DMS 273 (cell line): ENCODE measurements around the gene VWDE.
A peak's percentile ranks its signal among the peaks of the same experiment; 100 is the strongest.

Experiments
- DNase-seq: peaks from one replicate; lab custom pipeline; 2025; ENCODE audit not compliant: unreplicated experiment; lab: John Stamatoyannopoulos, UW

VWDE gene

GRCh38 chr7:12291870-12292269 lies 111.8 kb downstream of the VWDE start:
- DNase-seq = peak; percentile 50

- no peak for DNase-seq
Measured at GRCh38 chr7:12290761-12291160, 112.9 kb downstream of the VWDE start.

- DNase-seq = no peak
Measured at GRCh38 chr7:12289996-12290395, 113.7 kb downstream of the VWDE start.

GRCh38 chr7:12287901-12288300 lies 115.8 kb downstream of the VWDE start:
- no peak for DNase-seq

GRCh38 chr7:12281038-12281437 lies 122.6 kb downstream of the VWDE start:
- DNase-seq = no peak
